GM12865 (cell line): Measurements from ENCODE around the gene ITGB8.

ENCODE experiments used
- DNase-seq: peaks from one replicate; pipeline ENCODE4 v3.0.0; 2010; ENCODE audit warnings: low read depth
- H3K4me3 ChIP-seq: 2 replicates; pipeline ENCODE4 v1.5.1; 2011; ENCODE audit warnings: mild to moderate bottlenecking, low read depth, low read length, control low read depth
- TF ChIP-seq, protein P1 (sequence below): IDR thresholded peaks from 2 replicates; pipeline ENCODE4 v1.5.1; 2011; ENCODE audit warnings: low read length, control low read depth, low read depth, inconsistent platforms; ENCODE audit not compliant: insufficient read depth; ENCODE audit errors: missing control alignments

The ITGB8 gene

DNA sequence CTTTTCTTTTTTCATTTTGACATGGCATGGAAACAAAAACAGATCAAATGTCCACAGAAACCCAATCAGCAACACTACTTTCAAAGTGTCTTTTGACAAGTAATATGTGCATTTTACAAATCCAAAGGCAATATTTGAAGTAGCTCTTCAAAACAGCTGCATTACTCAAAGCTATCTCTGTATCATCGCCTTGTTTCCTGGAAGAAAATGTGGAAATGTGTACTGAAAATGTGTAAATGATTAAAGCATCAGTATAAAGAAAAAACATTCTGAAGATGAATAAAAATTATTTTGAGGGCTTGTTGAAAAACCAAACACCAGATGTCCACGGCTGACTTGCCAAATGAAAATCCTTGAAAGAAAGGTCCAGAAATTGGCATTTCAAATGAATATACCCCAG, 16.5 kb upstream of the ITGB8 start:
- DNase-seq: no peak
- TF ChIP-seq, protein P1, sequence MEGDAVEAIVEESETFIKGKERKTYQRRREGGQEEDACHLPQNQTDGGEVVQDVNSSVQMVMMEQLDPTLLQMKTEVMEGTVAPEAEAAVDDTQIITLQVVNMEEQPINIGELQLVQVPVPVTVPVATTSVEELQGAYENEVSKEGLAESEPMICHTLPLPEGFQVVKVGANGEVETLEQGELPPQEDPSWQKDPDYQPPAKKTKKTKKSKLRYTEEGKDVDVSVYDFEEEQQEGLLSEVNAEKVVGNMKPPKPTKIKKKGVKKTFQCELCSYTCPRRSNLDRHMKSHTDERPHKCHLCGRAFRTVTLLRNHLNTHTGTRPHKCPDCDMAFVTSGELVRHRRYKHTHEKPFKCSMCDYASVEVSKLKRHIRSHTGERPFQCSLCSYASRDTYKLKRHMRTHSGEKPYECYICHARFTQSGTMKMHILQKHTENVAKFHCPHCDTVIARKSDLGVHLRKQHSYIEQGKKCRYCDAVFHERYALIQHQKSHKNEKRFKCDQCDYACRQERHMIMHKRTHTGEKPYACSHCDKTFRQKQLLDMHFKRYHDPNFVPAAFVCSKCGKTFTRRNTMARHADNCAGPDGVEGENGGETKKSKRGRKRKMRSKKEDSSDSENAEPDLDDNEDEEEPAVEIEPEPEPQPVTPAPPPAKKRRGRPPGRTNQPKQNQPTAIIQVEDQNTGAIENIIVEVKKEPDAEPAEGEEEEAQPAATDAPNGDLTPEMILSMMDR: no peak

DNA sequence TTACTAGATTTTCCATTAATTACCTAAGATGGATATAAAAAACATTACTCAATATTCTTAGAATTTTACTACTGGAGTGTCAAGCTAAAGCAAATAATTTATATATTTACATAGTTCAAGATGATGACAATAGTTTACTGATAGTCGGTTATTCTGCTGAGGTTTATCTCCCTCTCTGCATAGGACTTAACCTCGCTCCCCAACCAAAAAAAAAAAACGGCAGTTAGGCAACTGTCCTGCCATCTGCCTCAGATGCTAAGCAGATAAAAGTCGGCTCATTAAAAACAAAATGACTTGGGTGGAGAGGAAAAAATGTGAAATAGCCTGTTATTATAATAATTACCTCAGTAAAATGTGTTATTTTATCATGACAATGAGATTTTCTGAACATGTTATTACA, 14.0 kb upstream of the ITGB8 start:
- no peak for DNase-seq
- no peak overlapping the region for H3K4me3 ChIP-seq
- TF ChIP-seq, protein P1: no peak

More for the DNA sequence above, 16.5 kb upstream of the ITGB8 start:
- H3K4me3 ChIP-seq: no peak overlapping the region

GRCh38 chr7:20317413-20317812, 13.3 kb upstream of the ITGB8 start:
- TF ChIP-seq, protein P1: no peak
- no peak for DNase-seq
- no peak overlapping the region for H3K4me3 ChIP-seq

GRCh38 chr7:20318933-20319332, 11.8 kb upstream of the ITGB8 start:
- TF ChIP-seq, protein P1: no peak
- DNase-seq: no peak
- H3K4me3 ChIP-seq: no peak overlapping the region

GRCh38 chr7:20320322-20320721, 10.4 kb upstream of the ITGB8 start:
- TF ChIP-seq, protein P1: no peak
- H3K4me3 ChIP-seq: no peak overlapping the region
- no peak for DNase-seq

- no peak for DNase-seq
- TF ChIP-seq, protein P1: no peak
- H3K4me3 ChIP-seq: no peak overlapping the region
Measured at GRCh38 chr7:20320786-20321185, 9.9 kb upstream of the ITGB8 start.

DNA sequence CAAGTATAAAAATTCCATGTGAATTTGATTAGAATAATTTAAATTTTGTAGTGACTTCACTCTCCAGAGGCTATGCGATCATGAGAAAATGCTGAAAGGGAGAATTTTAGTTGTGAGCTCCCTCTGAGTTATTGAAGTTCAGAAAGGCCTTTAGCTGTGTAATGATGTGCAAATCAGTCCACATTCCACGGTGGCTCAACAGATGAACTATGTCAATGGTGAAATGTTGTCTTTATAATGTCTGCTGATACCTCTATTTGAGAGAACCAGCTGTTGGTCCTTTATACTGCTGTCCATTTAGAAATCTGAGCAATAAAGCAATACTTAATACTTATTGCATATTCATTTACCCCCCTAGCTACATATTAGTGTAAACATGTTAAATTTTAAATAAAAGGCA, 7.1 kb upstream of the ITGB8 start:
- H3K4me3 ChIP-seq: no peak overlapping the region
- TF ChIP-seq, protein P1: no peak
- no peak for DNase-seq
